Mesenteric fat pad (tissue), 1 donor: ENCODE data around the gene GLDC. TPM values are rescaled to one million over a fixed set of nuclear protein-coding genes. Genes with fewer than 3 reads are reported as not detected.

ENCODE experiments used
- DNase-seq: peaks from one replicate; pipeline ENCODE4 v3.0.0-alpha.2; 2020; ENCODE audit warnings: low spot score
- total RNA-seq: library from RNA; stranded (reverse); fragmentation: NEBNext Ultra II Directional; extraction: Animal tissue kit (Norgen Biotek cat#: 25700); gene quantifications from one replicate; pipeline ENCODE4 v1.2.1, GENCODE V29; 2021
- donor health status: DM: yes; HTN: yes; CAD: no.

Gene GLDC
- total RNA-seq, 1 donor from 2014 or later = 0.19 TPM

GRCh38 chr9:6512085-6512657 is 133.4 kb downstream of the GLDC start:
- DNase-seq = no peak

GRCh38 chr9:6506571-6506970 is 139.0 kb downstream of the GLDC start:
- DNase-seq = no peak

GRCh38 chr9:6502399-6502798 is 143.1 kb downstream of the GLDC start:
- DNase-seq = no peak

- no peak for DNase-seq
Observed at GRCh38 chr9:6501526-6502210, 143.9 kb downstream of the GLDC start.

- no peak for DNase-seq
Observed at GRCh38 chr9:6498982-6499381, 146.5 kb downstream of the GLDC start.

- no peak for DNase-seq
Observed at GRCh38 chr9:6495466-6495865, 150.1 kb downstream of the GLDC start.

GRCh38 chr9:6490863-6491262 is 154.7 kb downstream of the GLDC start:
- no peak for DNase-seq

GRCh38 chr9:6489099-6489498 is 156.4 kb downstream of the GLDC start:
- no peak for DNase-seq

- DNase-seq = no peak
Observed at GRCh38 chr9:6488395-6488794, 157.1 kb downstream of the GLDC start.

- no peak for DNase-seq
Observed at GRCh38 chr9:6484210-6484609, 161.3 kb downstream of the GLDC start.

Other genes starting within 250 kb of the GLDC start
- 33.6 TPM for gene UHRF2, start 232.5 kb downstream of the GLDC start, total RNA-seq
- gene KDM4C, start 112.2 kb upstream of the GLDC start, total RNA-seq = 33.7 TPM